ENCODE data around the gene KLRB1. TPM values are rescaled to one million over a fixed set of nuclear protein-coding genes. Genes with fewer than 3 reads are reported as not detected.

Gene KLRB1
- total and polyA plus RNA-seq, 2 experiments from 2014 or later, result not detected

GRCh38 chr12:9632766-9633165, 25.1 kb upstream of the KLRB1 start:
- no peaks in the 10 kb centered on the region for H3K27me3 ChIP-seq
- no peaks in the 10 kb centered on the region for H3K9me2 ChIP-seq (replicated peaks; ENCODE audit: insufficient read depth)
- no peak overlapping the region for H3K27ac ChIP-seq
- H3K4me1 ChIP-seq (ENCODE audit: insufficient read depth), result no peaks in the 10 kb centered on the region
- H3K4me2 ChIP-seq, result no peak overlapping the region
- no peaks in the 10 kb centered on the region for H3K36me3 ChIP-seq (replicated peaks; ENCODE audit: insufficient read depth, low read depth)
- H3K9me3 ChIP-seq (ENCODE audit: low read depth), result no peaks in the 10 kb centered on the region
- no peaks in the 10 kb centered on the region for H3K79me2 ChIP-seq
- WGBS (ENCODE audit: low lambda C conversion rate, missing lambda C conversion rate), result 97% methylated on average over 13 of the region's 13 CpGs
- H2AFZ ChIP-seq, result no peak overlapping the region
- TF ChIP-seq CTCF (IDR thresholded peaks at IDR 0.05; ENCODE audit: poor library complexity) (no peak), EZH2phosphoT487 (IDR thresholded peaks at IDR 0.05; ENCODE audit: low read depth, severe bottlenecking, unreplicated experiment) (no peak), EZH2 (IDR thresholded peaks at IDR 0.05; ENCODE audit: borderline replicate concordance) (no peak)
- DNase-seq (ENCODE audit: low spot score), result no peak
- no peak overlapping the region for H3K4me3 ChIP-seq
- no peaks in the 10 kb centered on the region for H4K20me1 ChIP-seq (ENCODE audit: insufficient read depth, poor library complexity, severe bottlenecking)

- H3K27me3 ChIP-seq, result no peaks in the 10 kb centered on the region
- H3K9me2 ChIP-seq (replicated peaks; ENCODE audit: insufficient read depth), result no peaks in the 10 kb centered on the region
- 85% methylated on average over 2 of the region's 2 CpGs for WGBS (ENCODE audit: low lambda C conversion rate, missing lambda C conversion rate)
- no peak overlapping the region for H3K4me3 ChIP-seq
- TF ChIP-seq EZH2phosphoT487 (IDR thresholded peaks at IDR 0.05; ENCODE audit: low read depth, severe bottlenecking, unreplicated experiment) (no peak), CTCF (IDR thresholded peaks at IDR 0.05; ENCODE audit: poor library complexity) (no peak), EZH2 (IDR thresholded peaks at IDR 0.05; ENCODE audit: borderline replicate concordance) (no peak)
- no peak overlapping the region for H3K4me2 ChIP-seq
- no peak for DNase-seq (ENCODE audit: low spot score)
- no peak overlapping the region for H2AFZ ChIP-seq
- no peaks in the 10 kb centered on the region for H3K36me3 ChIP-seq (replicated peaks; ENCODE audit: insufficient read depth, low read depth)
- H3K79me2 ChIP-seq, result no peaks in the 10 kb centered on the region
- no peaks in the 10 kb centered on the region for H3K9me3 ChIP-seq (ENCODE audit: low read depth)
- H4K20me1 ChIP-seq (ENCODE audit: insufficient read depth, poor library complexity, severe bottlenecking), result no peaks in the 10 kb centered on the region
- no peaks in the 10 kb centered on the region for H3K4me1 ChIP-seq (ENCODE audit: insufficient read depth)
- H3K27ac ChIP-seq, result no peak overlapping the region
These were observed 19.1 kb upstream of the KLRB1 start for GRCh38 chr12:9626821-9627220.

- H3K79me2 ChIP-seq, result no peaks in the 10 kb centered on the region
- H3K4me3 ChIP-seq, result no peak overlapping the region
- no peaks in the 10 kb centered on the region for H3K36me3 ChIP-seq (replicated peaks; ENCODE audit: insufficient read depth, low read depth)
- no peaks in the 10 kb centered on the region for H3K9me2 ChIP-seq (replicated peaks; ENCODE audit: insufficient read depth)
- no peak overlapping the region for H3K4me2 ChIP-seq
- no peaks in the 10 kb centered on the region for H3K9me3 ChIP-seq (ENCODE audit: low read depth)
- TF ChIP-seq EZH2phosphoT487 (IDR thresholded peaks at IDR 0.05; ENCODE audit: low read depth, severe bottlenecking, unreplicated experiment), result no peak
- no peak for TF ChIP-seq EZH2 (IDR thresholded peaks at IDR 0.05; ENCODE audit: borderline replicate concordance)
- no peak for TF ChIP-seq CTCF (IDR thresholded peaks at IDR 0.05; ENCODE audit: poor library complexity)
- no peak for DNase-seq (ENCODE audit: low spot score)
- no peak overlapping the region for H2AFZ ChIP-seq
- no peaks in the 10 kb centered on the region for H3K27me3 ChIP-seq
- H4K20me1 ChIP-seq (ENCODE audit: insufficient read depth, poor library complexity, severe bottlenecking), result no peaks in the 10 kb centered on the region
- no peak overlapping the region for H3K27ac ChIP-seq
- no peaks in the 10 kb centered on the region for H3K4me1 ChIP-seq (ENCODE audit: insufficient read depth)
These were observed 18.6 kb upstream of the KLRB1 start for GRCh38 chr12:9626291-9626690.

GRCh38 chr12:9625019-9625418, 17.3 kb upstream of the KLRB1 start:
- H2AFZ ChIP-seq, result no peak overlapping the region
- H3K9me3 ChIP-seq (ENCODE audit: low read depth), result no peaks in the 10 kb centered on the region
- no peaks in the 10 kb centered on the region for H3K4me1 ChIP-seq (ENCODE audit: insufficient read depth)
- no peak overlapping the region for H3K27ac ChIP-seq
- DNase-seq (ENCODE audit: low spot score), result no peak
- no peaks in the 10 kb centered on the region for H3K79me2 ChIP-seq
- H3K27me3 ChIP-seq, result no peaks in the 10 kb centered on the region
- no peak for TF ChIP-seq CTCF (IDR thresholded peaks at IDR 0.05; ENCODE audit: poor library complexity)
- no peak for TF ChIP-seq EZH2phosphoT487 (IDR thresholded peaks at IDR 0.05; ENCODE audit: low read depth, severe bottlenecking, unreplicated experiment)
- TF ChIP-seq EZH2 (IDR thresholded peaks at IDR 0.05; ENCODE audit: borderline replicate concordance), result no peak
- H3K4me3 ChIP-seq, result no peak overlapping the region
- H3K36me3 ChIP-seq (replicated peaks; ENCODE audit: insufficient read depth, low read depth), result no peaks in the 10 kb centered on the region
- no peaks in the 10 kb centered on the region for H4K20me1 ChIP-seq (ENCODE audit: insufficient read depth, poor library complexity, severe bottlenecking)
- H3K4me2 ChIP-seq, result no peak overlapping the region
- H3K9me2 ChIP-seq (replicated peaks; ENCODE audit: insufficient read depth), result no peaks in the 10 kb centered on the region
- 94% methylated on average over 3 of the region's 3 CpGs for WGBS (ENCODE audit: low lambda C conversion rate, missing lambda C conversion rate)
